OCI-LY3 (cell line): ENCODE results near the gene CNN3.

Source experiments
- H2AFZ ChIP-seq: fragments of 200-600, 300-600 bp; shearing (Covaris generic); 2 replicates; pipeline ENCODE4 v1.6.0; 2014; ENCODE audit warnings: antibody characterized with exemption, low read depth, low read length
- H3K27ac ChIP-seq: fragments of 200-600, 300-600 bp; sonication (generic); 2 replicates; pipeline ENCODE4 v1.5.1; 2014; ENCODE audit warnings: mild to moderate bottlenecking, low read length, moderate library complexity, mixed read lengths
- H3K27me3 ChIP-seq: fragments of 200-600, 300-600 bp; sonication (generic); 2 replicates; pipeline ENCODE4 v1.6.1; 2014; ENCODE audit warnings: low read depth, low read length, mixed read lengths
- H3K36me3 ChIP-seq: fragments of 200-600, 300-600 bp; sonication (generic); replicated peaks from 2 replicates; pipeline ENCODE3; 2014; ENCODE audit warnings: low read depth, low read length, mixed read lengths
- H3K4me1 ChIP-seq: fragments of 300-600, 200-600 bp; sonication (generic); 2 replicates; pipeline ENCODE4 v1.6.1; 2014; ENCODE audit warnings: low read length, mixed read lengths
- H3K4me2 ChIP-seq: fragments of 200-600, 300-600 bp; sonication (generic); 2 replicates; pipeline ENCODE4 v1.6.1; 2014; ENCODE audit warnings: low read length, mixed read lengths
- H3K4me3 ChIP-seq: fragments of 300-600, 200-600 bp; sonication (generic); 2 replicates; pipeline ENCODE4 v1.5.1; 2014; ENCODE audit warnings: antibody characterized with exemption, mild to moderate bottlenecking, low read length, moderate library complexity
- H3K79me2 ChIP-seq: fragments of 300-600, 200-600 bp; shearing (Covaris generic); 2 replicates; pipeline ENCODE4 v1.6.1; 2014; ENCODE audit warnings: mild to moderate bottlenecking, low read length, mixed read lengths
- H3K9ac ChIP-seq: fragments of 300-600, 200-600 bp; shearing (Covaris generic); 2 replicates; pipeline ENCODE4 v1.6.0; 2014; ENCODE audit warnings: mild to moderate bottlenecking, low read length, moderate library complexity
- H3K9me3 ChIP-seq: fragments of 200-600, 300-600 bp; shearing (Covaris generic); 2 replicates; pipeline ENCODE4 v1.6.1; 2014; ENCODE audit warnings: low read length, mixed read lengths; ENCODE audit not compliant: insufficient read depth
- H4K20me1 ChIP-seq: fragments of 200-600, 300-600 bp; sonication (generic); 2 replicates; pipeline ENCODE4 v1.6.1; 2016; ENCODE audit warnings: low read length, mixed read lengths; ENCODE audit not compliant: insufficient read depth
- EZH2phosphoT487 ChIP-seq: fragments of 200-600 bp; shearing (Covaris generic); IDR thresholded peaks from 2 replicates; pipeline ENCODE4 v1.6.1; 2018; ENCODE audit warnings: antibody characterized with exemption, mixed run types, low read depth
- TF ChIP-seq, protein P1 (sequence below): fragments of 200-600, 300-600 bp; sonication (generic); IDR thresholded peaks from 2 replicates; pipeline ENCODE4 v1.5.1; 2014; ENCODE audit warnings: antibody characterized with exemption, low read length, low read depth

The CNN3 gene

DNA sequence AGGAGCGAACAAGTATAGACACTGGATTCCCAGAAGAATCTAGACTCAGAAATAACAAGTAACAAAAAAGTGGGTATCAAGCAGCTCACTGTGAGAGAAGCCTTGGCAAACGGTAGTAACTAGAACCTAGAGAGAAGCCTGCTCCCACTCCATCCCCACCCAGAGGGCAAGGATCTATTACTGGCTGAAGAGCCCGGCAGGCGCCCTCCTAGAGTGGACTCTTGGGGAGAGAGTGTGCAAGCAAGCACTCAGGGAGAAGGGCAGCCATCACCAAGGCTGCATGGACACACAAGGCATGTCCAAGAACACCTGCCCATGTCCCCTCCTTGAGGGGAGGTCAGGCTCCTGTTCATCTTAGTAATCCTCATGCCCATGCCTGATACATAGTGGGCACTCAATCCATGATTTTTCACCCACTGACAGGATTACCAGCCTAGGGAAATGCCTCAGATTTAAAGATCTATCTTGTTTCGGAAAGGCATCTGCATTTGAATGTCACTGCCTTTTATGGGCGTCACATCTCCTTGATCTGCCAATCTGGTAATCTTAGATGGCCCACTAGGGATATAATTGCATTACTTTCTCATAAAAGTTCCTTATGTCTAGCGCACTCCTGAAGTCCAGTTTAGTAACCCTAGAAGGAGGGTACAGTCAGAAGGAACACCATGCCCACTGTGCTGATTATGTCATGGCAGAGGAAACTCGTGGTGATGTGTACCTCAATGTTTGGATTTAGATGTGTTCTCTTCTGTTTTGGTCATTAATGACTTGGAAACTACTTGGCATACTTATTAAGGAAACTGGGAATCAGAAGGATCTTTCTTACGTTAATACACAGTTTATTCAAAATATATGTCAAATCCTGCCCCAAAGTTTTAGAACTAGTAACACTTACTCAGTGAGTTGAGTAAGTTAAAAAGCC, 14.4 kb downstream of the CNN3 start:
- Histone ChIP-seq H2AFZ (no peak overlapping the region), H3K4me3 (no peak overlapping the region), H3K4me1 (no peaks in the 10 kb centered on the region), H3K4me2 (no peak overlapping the region), H4K20me1 (no peaks in the 10 kb centered on the region), H3K36me3 (no peaks in the 10 kb centered on the region), H3K27me3 (no peaks in the 10 kb centered on the region; the same call in 1 of the 2 replicates), H3K9ac (no peak overlapping the region), H3K79me2 (no peaks in the 10 kb centered on the region), H3K27ac (no peak overlapping the region), H3K9me3 (no peaks in the 10 kb centered on the region)
- TF ChIP-seq EZH2phosphoT487, result no peak
- TF ChIP-seq, protein P1, sequence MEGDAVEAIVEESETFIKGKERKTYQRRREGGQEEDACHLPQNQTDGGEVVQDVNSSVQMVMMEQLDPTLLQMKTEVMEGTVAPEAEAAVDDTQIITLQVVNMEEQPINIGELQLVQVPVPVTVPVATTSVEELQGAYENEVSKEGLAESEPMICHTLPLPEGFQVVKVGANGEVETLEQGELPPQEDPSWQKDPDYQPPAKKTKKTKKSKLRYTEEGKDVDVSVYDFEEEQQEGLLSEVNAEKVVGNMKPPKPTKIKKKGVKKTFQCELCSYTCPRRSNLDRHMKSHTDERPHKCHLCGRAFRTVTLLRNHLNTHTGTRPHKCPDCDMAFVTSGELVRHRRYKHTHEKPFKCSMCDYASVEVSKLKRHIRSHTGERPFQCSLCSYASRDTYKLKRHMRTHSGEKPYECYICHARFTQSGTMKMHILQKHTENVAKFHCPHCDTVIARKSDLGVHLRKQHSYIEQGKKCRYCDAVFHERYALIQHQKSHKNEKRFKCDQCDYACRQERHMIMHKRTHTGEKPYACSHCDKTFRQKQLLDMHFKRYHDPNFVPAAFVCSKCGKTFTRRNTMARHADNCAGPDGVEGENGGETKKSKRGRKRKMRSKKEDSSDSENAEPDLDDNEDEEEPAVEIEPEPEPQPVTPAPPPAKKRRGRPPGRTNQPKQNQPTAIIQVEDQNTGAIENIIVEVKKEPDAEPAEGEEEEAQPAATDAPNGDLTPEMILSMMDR, result no peak

DNA sequence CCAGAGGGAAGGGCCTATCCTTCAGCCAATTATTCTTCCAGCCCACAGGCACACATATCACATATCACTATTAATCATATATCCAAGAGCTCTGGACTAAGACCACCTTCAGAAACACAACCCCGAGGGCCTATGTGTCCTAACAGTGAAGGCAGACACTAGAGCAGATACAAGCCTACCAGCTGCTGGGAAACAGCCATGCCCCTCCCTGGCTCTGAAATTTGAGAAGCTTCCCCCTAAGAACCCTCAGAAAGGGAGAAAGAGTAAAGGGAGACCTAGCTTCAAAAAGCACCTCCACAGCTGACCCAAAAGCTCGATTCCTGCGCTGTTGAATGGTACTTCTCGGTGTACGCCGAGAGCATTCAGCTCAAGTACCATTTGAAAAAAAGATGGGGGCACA, 17.4 kb downstream of the CNN3 start:
- Histone ChIP-seq H3K4me2 (no peak overlapping the region), H3K9me3 (no peaks in the 10 kb centered on the region), H3K4me3 (no peak overlapping the region), H4K20me1 (no peaks in the 10 kb centered on the region), H3K27me3 (no peaks in the 10 kb centered on the region; the same call in 1 of the 2 replicates), H3K79me2 (no peaks in the 10 kb centered on the region), H2AFZ (no peak overlapping the region), H3K36me3 (no peaks in the 10 kb centered on the region), H3K27ac (no peak overlapping the region), H3K9ac (no peak overlapping the region), H3K4me1 (no peaks in the 10 kb centered on the region)
- TF ChIP-seq, protein P1, result no peak
- no peak for TF ChIP-seq EZH2phosphoT487

DNA sequence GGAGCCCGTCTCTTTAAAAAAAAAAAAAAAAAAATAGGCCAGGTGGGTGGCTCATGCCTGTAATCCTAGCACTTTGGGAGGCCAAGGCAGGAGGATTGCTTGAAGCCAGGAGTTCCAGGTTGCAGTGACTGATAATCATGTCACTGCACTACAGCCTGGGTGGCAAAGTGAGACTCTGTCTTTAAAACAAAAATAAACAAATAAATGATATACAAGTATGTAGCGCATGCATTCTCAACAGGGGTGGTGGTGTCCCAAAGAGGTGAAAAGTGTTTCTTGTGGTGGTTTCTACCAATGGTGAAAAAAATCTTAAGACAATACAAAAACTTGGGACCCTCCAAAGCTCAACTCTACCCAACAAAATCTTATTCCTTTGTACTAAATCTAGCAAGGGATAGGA, 17.9 kb downstream of the CNN3 start:
- no peak overlapping the region for H2AFZ ChIP-seq
- no peak overlapping the region for H3K4me2 ChIP-seq
- TF ChIP-seq, protein P1, result no peak
- no peak for TF ChIP-seq EZH2phosphoT487
- H3K9ac ChIP-seq, result no peak overlapping the region
- H3K27ac ChIP-seq, result no peak overlapping the region
- no peak overlapping the region for H3K4me3 ChIP-seq
- H3K4me1 ChIP-seq, result no peaks in the 10 kb centered on the region
- no peaks in the 10 kb centered on the region; the same call in 1 of the 2 replicates for H3K27me3 ChIP-seq
- no peaks in the 10 kb centered on the region for H4K20me1 ChIP-seq
- no peaks in the 10 kb centered on the region for H3K79me2 ChIP-seq
- no peaks in the 10 kb centered on the region for H3K9me3 ChIP-seq
- no peaks in the 10 kb centered on the region for H3K36me3 ChIP-seq

DNA sequence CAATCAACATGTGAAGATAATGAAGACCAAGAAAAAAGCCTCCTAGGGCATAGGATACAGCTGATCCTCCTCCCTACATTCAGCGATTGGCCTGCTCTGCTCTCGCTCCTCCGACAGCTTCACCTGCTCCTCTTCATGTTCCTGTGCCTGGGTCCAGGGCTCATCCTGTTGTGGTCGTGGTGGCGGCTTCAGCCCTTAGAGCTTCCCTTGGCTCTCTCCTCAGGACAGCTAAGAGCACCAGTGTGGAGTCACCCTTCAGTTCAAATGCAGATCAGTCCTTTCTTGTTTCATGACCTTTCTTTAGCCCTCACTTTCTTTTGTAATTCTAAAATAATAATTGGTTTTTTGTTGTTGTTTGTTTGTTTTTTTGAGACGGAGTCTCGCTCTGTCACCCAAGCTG, 18.7 kb downstream of the CNN3 start:
- Histone ChIP-seq H3K9ac (no peak overlapping the region), H3K4me2 (no peak overlapping the region), H3K4me1 (no peaks in the 10 kb centered on the region), H3K79me2 (no peaks in the 10 kb centered on the region), H3K27ac (no peak overlapping the region), H3K4me3 (no peak overlapping the region), H3K27me3 (no peaks in the 10 kb centered on the region), H2AFZ (no peak overlapping the region), H3K36me3 (no peaks in the 10 kb centered on the region), H3K9me3 (no peaks in the 10 kb centered on the region), H4K20me1 (no peaks in the 10 kb centered on the region)
- TF ChIP-seq, protein P1, result no peak
- TF ChIP-seq EZH2phosphoT487, result no peak
